GM18505 (cell line): ENCODE results near the gene KIAA1549.
"Not testable (repeated sequence)": the region's sequence is repeated elsewhere in the genome, so short reads cannot be mapped to it uniquely, and the experiment has no call there.

Source experiments
- ATAC-seq: cut with Tn5 transposase; IDR thresholded peaks from one replicate; pipeline ENCODE4 v1.9.1; 2021; ENCODE audit not compliant: unreplicated experiment
- POLR2A ChIP-seq: IDR thresholded peaks from 4 replicates; pipeline ENCODE4 v1.6.1; 2011; ENCODE audit warnings: borderline replicate concordance; ENCODE audit not compliant: insufficient read depth, insufficient read length; ENCODE audit errors: extremely low read depth

KIAA1549 gene

GRCh38 chr7:138797715-138798320 is 183.4 kb downstream of the KIAA1549 start, which contains the start of the genes ATP6V0A4 and TMEM213:
ATP6V0A4 (minus strand) TSS chr7:138798196; CDS start chr7:138771247, 26,949 bp downstream.
TMEM213 (plus strand) TSS chr7:138797994; CDS start chr7:138798105, 111 bp downstream.
- TF ChIP-seq POLR2A: no peak
- ATAC-seq: no peak

GRCh38 chr7:138797046-138797445 is 184.1 kb downstream of the KIAA1549 start:
- not testable (repeated sequence) for ATAC-seq

- no peak for TF ChIP-seq POLR2A
- ATAC-seq: no peak
These were observed 185.1 kb downstream of the KIAA1549 start for GRCh38 chr7:138796038-138796615.

GRCh38 chr7:138785587-138786437 is 195.4 kb downstream of the KIAA1549 start:
- ATAC-seq: no peak

GRCh38 chr7:138784692-138785091 is 196.5 kb downstream of the KIAA1549 start:
- no peak for ATAC-seq
- TF ChIP-seq POLR2A: no peak

More at GRCh38 chr7:138785587-138786437, 195.4 kb downstream of the KIAA1549 start:
- no peak for TF ChIP-seq POLR2A
